ENCODE measurements around the gene ATP6V0D1. TPM values are rescaled to one million over a fixed set of nuclear protein-coding genes. Genes with fewer than 3 reads are reported as not detected.

ATP6V0D1 gene
- total and polyA plus RNA-seq, 10 donors: 37.3 to 133 (median 105) TPM

GRCh38 chr16:67449739-67450138, 31.2 kb downstream of the ATP6V0D1 start:
- 79 to 96% (median 91%) methylated on average over 3 of the region's 3 CpGs for WGBS, 5 donors
- H3K4me1 ChIP-seq: peaks cover 18 to 100% (median 63%) of the 10 kb centered on the region in 6 donors

GRCh38 chr16:67449336-67449735, 31.6 kb downstream of the ATP6V0D1 start:
- Histone ChIP-seq H3K36me3 (peaks cover 0 to 100% (median 62%) of the 10 kb centered on the region in 6 donors), H3K27ac (peak overlapping the region in 2 of 8 donors; percentile 13 to 47), H3K27me3 (replicated peaks in 1 of 7) (no peaks in the 10 kb centered on the region), H3K4me3 (no peak overlapping the region), H3K4me1 (peaks cover 20 to 100% (median 65%) of the 10 kb centered on the region in 6 donors), H3K9me3 (no peaks in the 10 kb centered on the region)
- intact Hi-C loops (cut with DNase I; ENCODE audit: low total_unique reads): no loop called here
- TF ChIP-seq POLR2A (IDR thresholded peaks at IDR 0.05): no peak
- no peak for TF ChIP-seq CTCF (IDR thresholded peaks at IDR 0.05 in 8 of 11, conservative IDR thresholded peaks at IDR 0.05 in 3 of 11)
- TF ChIP-seq POLR2AphosphoS5 (IDR thresholded peaks at IDR 0.05): no peak
- WGBS, 5 donors: 30 to 89% (median 72%) methylated on average over 2 of the region's 2 CpGs
- DNase-seq: no peak

More at GRCh38 chr16:67449739-67450138, 31.2 kb downstream of the ATP6V0D1 start:
- H3K4me3 ChIP-seq: no peak overlapping the region
- H3K27ac ChIP-seq: peak overlapping the region in 2 of 8 donors; percentile 13 to 47
- TF ChIP-seq CTCF (IDR thresholded peaks at IDR 0.05 in 8 of 11, conservative IDR thresholded peaks at IDR 0.05 in 3 of 11): no peak
- peak in 1 of 3 donors; percentile 27 for TF ChIP-seq POLR2AphosphoS5 (IDR thresholded peaks at IDR 0.05)
- no peak for DNase-seq
- H3K36me3 ChIP-seq: peaks cover 0 to 100% (median 58%) of the 10 kb centered on the region in 6 donors
- no peaks in the 10 kb centered on the region for H3K9me3 ChIP-seq
- no peaks in the 10 kb centered on the region for H3K27me3 ChIP-seq (replicated peaks in 1 of 7)
- intact Hi-C loops (cut with DNase I; ENCODE audit: low total_unique reads): no loop called here

GRCh38 chr16:67448580-67448979, 32.4 kb downstream of the ATP6V0D1 start:
- no peak for DNase-seq
- peak overlapping the region in 1 of 8 donors; percentile 47 for H3K27ac ChIP-seq
- H3K4me3 ChIP-seq: no peak overlapping the region
- TF ChIP-seq CTCF (IDR thresholded peaks at IDR 0.05 in 8 of 11, conservative IDR thresholded peaks at IDR 0.05 in 3 of 11) (no peak), POLR2AphosphoS5 (IDR thresholded peaks at IDR 0.05) (no peak), POLR2A (IDR thresholded peaks at IDR 0.05) (no peak)
- no peaks in the 10 kb centered on the region for H3K9me3 ChIP-seq
- peaks cover 28 to 100% (median 68%) of the 10 kb centered on the region in 6 donors for H3K4me1 ChIP-seq
- H3K36me3 ChIP-seq: peaks cover 0 to 100% (median 68%) of the 10 kb centered on the region in 6 donors
- WGBS, 5 donors: 91 to 99% (median 96%) methylated on average over 5 of the region's 5 CpGs
- intact Hi-C loops (cut with DNase I; ENCODE audit: low total_unique reads): no loop called here
- no peaks in the 10 kb centered on the region for H3K27me3 ChIP-seq (replicated peaks in 1 of 7)

GRCh38 chr16:67447508-67448076, 33.4 kb downstream of the ATP6V0D1 start:
- DNase-seq: no peak
- H3K4me1 ChIP-seq: peaks cover 27 to 100% (median 74%) of the 10 kb centered on the region in 6 donors
- H3K9me3 ChIP-seq: no peaks in the 10 kb centered on the region
- no peak overlapping the region for H3K4me3 ChIP-seq
- TF ChIP-seq POLR2A (IDR thresholded peaks at IDR 0.05) (no peak), POLR2AphosphoS5 (IDR thresholded peaks at IDR 0.05) (peak in 2 of 3 donors; percentile 71 to 75), CTCF (IDR thresholded peaks at IDR 0.05 in 8 of 11, conservative IDR thresholded peaks at IDR 0.05 in 3 of 11) (peak in 9 of 11 experiments; percentile 20 to 76 (median 58))
- WGBS, 5 donors: 64 to 79% (median 69%) methylated on average over 6 of the region's 6 CpGs
- H3K36me3 ChIP-seq: peaks cover 0 to 100% (median 67%) of the 10 kb centered on the region in 6 donors
- intact Hi-C loops (cut with DNase I; ENCODE audit: low total_unique reads): no loop called here
- H3K27ac ChIP-seq: peak overlapping the region in 7 of 8 donors; percentile 8 to 74 (median 62)
- H3K27me3 ChIP-seq (replicated peaks in 1 of 7): no peaks in the 10 kb centered on the region
